ENCODE results near the gene NEURL2.
"Not testable (repeated sequence)": the region's sequence is repeated elsewhere in the genome, so short reads cannot be mapped to it uniquely, and the experiment has no call there.

NEURL2 gene

GRCh38 chr20:45934586-45935415 lies 43.8 kb upstream of the NEURL2 start, which contains the start of gene PCIF1:
TSS of gene PCIF1 (plus strand) at chr20:45934683. CDS start at chr20:45939000, 4,317 bp downstream.
- H3K79me2 ChIP-seq (ENCODE audit: insufficient read depth, low read length), result peaks cover 57% of the 10 kb centered on the region
- no peaks in the 10 kb centered on the region for H3K27me3 ChIP-seq (ENCODE audit: insufficient read depth, low read length, poor library complexity)
- peaks cover 27% of the 10 kb centered on the region for H3K4me1 ChIP-seq (ENCODE audit: insufficient read depth, low read length)
- H3K9ac ChIP-seq (ENCODE audit: low read depth, low read length), result peak within 1 kb of the TSS; percentile 100
- peaks cover 36% of the 10 kb centered on the region for H3K36me3 ChIP-seq (ENCODE audit: insufficient read depth, low read length)
- H2AFZ ChIP-seq (ENCODE audit: low read depth, low read length), result peak within 1 kb of the TSS; percentile 99
- peak within 1 kb of the TSS; percentile 77 for H3K4me2 ChIP-seq (ENCODE audit: insufficient read depth, low read length)
- no peak for TF ChIP-seq CTCF (IDR thresholded peaks at IDR 0.05; ENCODE audit: borderline replicate concordance, extremely low read depth, low read length, poor library complexity, severe bottlenecking)
- no peak for TF ChIP-seq EZH2 (IDR thresholded peaks at IDR 0.05; ENCODE audit: borderline replicate concordance, low read depth, low read length, severe bottlenecking)
- H3K4me3 ChIP-seq (ENCODE audit: low read depth in 1 of 2, low read length in 2 of 2), result peak within 1 kb of the TSS; percentile 93 to 97
- DNase-seq (peak; percentile 99), ATAC-seq (ENCODE audit: insufficient read depth, low read depth) (peak; percentile 79)
- peaks cover 38% of the 10 kb centered on the region for H4K20me1 ChIP-seq (ENCODE audit: insufficient read depth, low read length)
- H3K27ac ChIP-seq (ENCODE audit: low read length), result peak within 1 kb of the TSS; percentile 99
- no peaks in the 10 kb centered on the region for H3K9me3 ChIP-seq (ENCODE audit: insufficient read depth, low read length, severe bottlenecking)

- Histone ChIP-seq H3K27ac (ENCODE audit: low read length) (peak overlapping the region; percentile 99), H3K79me2 (ENCODE audit: insufficient read depth, low read length) (peaks cover 56% of the 10 kb centered on the region), H3K4me3 (ENCODE audit: low read depth in 1 of 2, low read length in 2 of 2) (peak overlapping the region; percentile 90 to 97), H2AFZ (ENCODE audit: low read depth, low read length) (peak overlapping the region; percentile 99), H3K9ac (ENCODE audit: low read depth, low read length) (peak overlapping the region; percentile 100), H3K27me3 (ENCODE audit: insufficient read depth, low read length, poor library complexity) (no peaks in the 10 kb centered on the region), H3K36me3 (ENCODE audit: insufficient read depth, low read length) (peaks cover 29% of the 10 kb centered on the region), H3K4me1 (ENCODE audit: insufficient read depth, low read length) (peaks cover 27% of the 10 kb centered on the region), H4K20me1 (ENCODE audit: insufficient read depth, low read length) (peaks cover 32% of the 10 kb centered on the region), H3K4me2 (ENCODE audit: insufficient read depth, low read length) (peak overlapping the region; percentile 77), H3K9me3 (ENCODE audit: insufficient read depth, low read length, severe bottlenecking) (no peaks in the 10 kb centered on the region)
- TF ChIP-seq EZH2 (IDR thresholded peaks at IDR 0.05; ENCODE audit: borderline replicate concordance, low read depth, low read length, severe bottlenecking) (no peak), CTCF (IDR thresholded peaks at IDR 0.05; ENCODE audit: borderline replicate concordance, extremely low read depth, low read length, poor library complexity, severe bottlenecking) (no peak)
- peak; percentile 46 for ATAC-seq (ENCODE audit: insufficient read depth, low read depth)
- DNase-seq, result no peak
Measured at GRCh38 chr20:45934046-45934585, 43.1 kb upstream of the NEURL2 start.

- Histone ChIP-seq H3K4me1 (ENCODE audit: insufficient read depth, low read length) (peaks cover 27% of the 10 kb centered on the region), H3K36me3 (ENCODE audit: insufficient read depth, low read length) (peaks cover 23% of the 10 kb centered on the region), H3K9me3 (ENCODE audit: insufficient read depth, low read length, severe bottlenecking) (no peaks in the 10 kb centered on the region), H2AFZ (ENCODE audit: low read depth, low read length) (peak overlapping the region; percentile 99), H3K4me2 (ENCODE audit: insufficient read depth, low read length) (peak overlapping the region; percentile 77), H4K20me1 (ENCODE audit: insufficient read depth, low read length) (peaks cover 25% of the 10 kb centered on the region), H3K27ac (ENCODE audit: low read length) (peak overlapping the region; percentile 99), H3K79me2 (ENCODE audit: insufficient read depth, low read length) (peaks cover 54% of the 10 kb centered on the region), H3K9ac (ENCODE audit: low read depth, low read length) (peak overlapping the region; percentile 100), H3K4me3 (ENCODE audit: low read depth in 1 of 2, low read length in 2 of 2) (peak overlapping the region; percentile 90 to 97), H3K27me3 (ENCODE audit: insufficient read depth, low read length, poor library complexity) (no peaks in the 10 kb centered on the region)
- DNase-seq, result peak; percentile 84
- ATAC-seq (ENCODE audit: insufficient read depth, low read depth), result peak; percentile 51
- TF ChIP-seq EZH2 (IDR thresholded peaks at IDR 0.05; ENCODE audit: borderline replicate concordance, low read depth, low read length, severe bottlenecking), result no peak
- TF ChIP-seq CTCF (IDR thresholded peaks at IDR 0.05; ENCODE audit: borderline replicate concordance, extremely low read depth, low read length, poor library complexity, severe bottlenecking), result peak; percentile 65
Measured at GRCh38 chr20:45933266-45934045, 42.4 kb upstream of the NEURL2 start.

GRCh38 chr20:45931680-45932079 lies 40.7 kb upstream of the NEURL2 start:
- H2AFZ ChIP-seq (ENCODE audit: low read depth, low read length); H3K4me2 ChIP-seq (ENCODE audit: insufficient read depth, low read length); H3K9me3 ChIP-seq (ENCODE audit: insufficient read depth, low read length, severe bottlenecking); H3K27ac ChIP-seq (ENCODE audit: low read length); H3K9ac ChIP-seq (ENCODE audit: low read depth, low read length); H3K4me3 ChIP-seq (ENCODE audit: low read depth in 1 of 2, low read length in 2 of 2); H3K27me3 ChIP-seq (ENCODE audit: insufficient read depth, low read length, poor library complexity); ATAC-seq (ENCODE audit: insufficient read depth, low read depth); DNase-seq; H3K36me3 ChIP-seq (ENCODE audit: insufficient read depth, low read length): not testable (repeated sequence)
- peaks cover 25% of the 10 kb centered on the region for H3K4me1 ChIP-seq (ENCODE audit: insufficient read depth, low read length)
- H3K79me2 ChIP-seq (ENCODE audit: insufficient read depth, low read length), result peaks cover 37% of the 10 kb centered on the region
- H4K20me1 ChIP-seq (ENCODE audit: insufficient read depth, low read length), result peaks cover 15% of the 10 kb centered on the region; the same call in 1 of the 2 replicates

All from DND-41 (cell line).